Panc1 (cell line): ENCODE results near the gene LNX1. TPM values are rescaled to one million over a fixed set of nuclear protein-coding genes. Genes with fewer than 3 reads are reported as not detected.
A peak's percentile ranks its signal among the peaks of the same experiment; 100 is the strongest.

Experiments used
- ATAC-seq: fragments of 200-7000 bp; cut with Tn5 transposase; 2 replicates; pipeline ENCODE4 v1.9.1; 2020; ENCODE audit warnings: mild to moderate bottlenecking, moderate library complexity
- BruUV-seq: library from RNA; stranded (reverse); fragments of 400-500 nt; replicated peaks from 2 replicates; lab custom pipeline; 2021; lab: Mats Ljungman, UMichigan
- CTCF ChIA-PET: fragments of 300-600 bp; sonication (Branson Sonifier 250); formaldehyde crosslinking; loops from one replicate; lab custom pipeline; 2022; ENCODE audit warnings: antibody characterized with exemption; lab: Charles Lee
- POLR2A ChIA-PET: fragments of 300-600 bp; sonication (Branson Sonifier 250); formaldehyde crosslinking; loops from one replicate; lab custom pipeline; 2022; ENCODE audit warnings: antibody characterized with exemption; lab: Charles Lee
- DNase-seq: peaks from one replicate; pipeline ENCODE4 v3.0.0-alpha.2; 2010; ENCODE audit warnings: low read depth, low spot score
- H3K27ac ChIP-seq: 2 replicates; pipeline ENCODE4 v1.5.1; 2011; ENCODE audit warnings: mild to moderate bottlenecking, low read length, inconsistent platforms
- H3K27me3 ChIP-seq: fragments of 200-500 bp; sonication (Bioruptor generic); 2 replicates; pipeline ENCODE4 v1.6.0; 2014; ENCODE audit warnings: low read length, inconsistent platforms; ENCODE audit not compliant: control insufficient read depth, insufficient read depth
- H3K36me3 ChIP-seq: fragments of 200-500 bp; sonication (Bioruptor generic); 2 replicates; pipeline ENCODE4 v1.5.1; 2014; ENCODE audit warnings: inconsistent platforms, mild to moderate bottlenecking, low read length, moderate library complexity; ENCODE audit not compliant: control insufficient read depth, insufficient read depth
- H3K4me1 ChIP-seq: 2 replicates; pipeline ENCODE4 v1.5.1; 2011; ENCODE audit warnings: inconsistent platforms, mild to moderate bottlenecking, low read length, moderate library complexity; ENCODE audit not compliant: control insufficient read depth, insufficient read depth
- H3K4me3 ChIP-seq, 2 experiments: 2 replicates each; pipeline ENCODE4 v1.5.1; 2011 to 2012; ENCODE audit warnings: low read depth in 2 of 2, low read length in 2 of 2, mild to moderate bottlenecking in 2 of 2, inconsistent platforms in 1 of 2, moderate library complexity in 1 of 2
- H3K9me3 ChIP-seq: fragments of 200-500 bp; sonication (Bioruptor generic); 2 replicates; pipeline ENCODE4 v1.5.1; 2014; ENCODE audit warnings: low read depth, mild to moderate bottlenecking, inconsistent platforms, low read length, moderate library complexity; ENCODE audit not compliant: control insufficient read depth, insufficient read depth
- CTCF ChIP-seq: fragments of 450-650 bp; IDR thresholded peaks from 2 replicates; pipeline ENCODE4 v1.5.1; 2017; ENCODE audit warnings: mild to moderate bottlenecking
- POLR2AphosphoS5 ChIP-seq: IDR thresholded peaks from 2 replicates; pipeline ENCODE4 v1.6.1; 2012; ENCODE audit warnings: mild to moderate bottlenecking, low read depth, low read length, moderate library complexity
- REST ChIP-seq, 2 experiments: IDR thresholded peaks; 2 replicates each; pipeline ENCODE4 v1.6.1; 2011 to 2012; ENCODE audit warnings: low read depth in 2 of 2, control low read depth in 1 of 2, low read length in 1 of 2, mild to moderate bottlenecking in 1 of 2, moderate library complexity in 1 of 2; ENCODE audit not compliant: insufficient read depth in 1 of 2
- SIN3A ChIP-seq: IDR thresholded peaks from 2 replicates; pipeline ENCODE4 v1.6.1; 2012; ENCODE audit warnings: low read depth, mild to moderate bottlenecking, low read length, moderate library complexity, borderline replicate concordance; ENCODE audit not compliant: insufficient read depth
- TCF7L2 ChIP-seq: IDR thresholded peaks from 2 replicates; pipeline ENCODE4 v1.6.1; 2011; ENCODE audit warnings: mild to moderate bottlenecking, low read depth, low read length, inconsistent platforms
- in situ Hi-C: cut with HindIII; loops from 2 replicates; pipeline ENCODE4 v1.10.0; 2016; ENCODE audit warnings: low sequenced_read_pairs, low pct_unique_long_range_greater_than_20kb
- intact Hi-C: fragments of 100-400 bp; cut with micrococcal nuclease; formaldehyde crosslinking; loops from one replicate; pipeline ENCODE4 v1.10.0; 2022; ENCODE audit not compliant: unreplicated experiment
- total RNA-seq: library from RNA; stranded (reverse); gene quantifications from one replicate; pipeline ENCODE4 v1.2.1, GENCODE V29; 2021; ENCODE audit not compliant: unreplicated experiment

The LNX1 gene
- total RNA-seq, 1 experiment from 2014 or later, result 0.18 TPM

- H3K36me3 ChIP-seq, result no peaks in the 10 kb centered on the region
- TF ChIP-seq POLR2AphosphoS5 (no peak), TCF7L2 (no peak), SIN3A (no peak), CTCF (peak; percentile 12; the same call in 1 of the 2 replicates), REST (IDR thresholded peaks at IDR 0.05; ENCODE audit: insufficient read depth in 1 of 2, low read depth in 2 of 2, low read length in 1 of 2) (no peak)
- POLR2A ChIA-PET, result interaction anchor here (0.6 kb wide), 1 partner anchor 31 kb away, joined by 3 read pairs; no protein-coding TSS in a partner anchor
- ATAC-seq (no peak), DNase-seq (no peak)
- no peak overlapping the region for H3K4me3 ChIP-seq
- intact Hi-C loops, result no loop called here
- H3K9me3 ChIP-seq, result no peaks in the 10 kb centered on the region
- CTCF ChIA-PET, result no interaction called here
- H3K27ac ChIP-seq, result no peak overlapping the region
- in situ Hi-C loops, result no loop called here
- no peaks in the 10 kb centered on the region for H3K4me1 ChIP-seq
- no peaks in the 10 kb centered on the region for H3K27me3 ChIP-seq
- BruUV-seq, result no TSS peak
Observed at GRCh38 chr4:53620956-53621355, 29.7 kb upstream of the LNX1 start.

- TF ChIP-seq CTCF, result no peak
- no peak for TF ChIP-seq POLR2AphosphoS5
- TF ChIP-seq SIN3A, result no peak
- TF ChIP-seq TCF7L2, result no peak
- no peak for TF ChIP-seq REST (IDR thresholded peaks at IDR 0.05; ENCODE audit: insufficient read depth in 1 of 2, low read depth in 2 of 2, low read length in 1 of 2)
- H3K4me1 ChIP-seq, result no peaks in the 10 kb centered on the region
- no peak overlapping the region for H3K27ac ChIP-seq
- intact Hi-C loops, result no loop called here
- no peaks in the 10 kb centered on the region for H3K27me3 ChIP-seq
- ATAC-seq, result no peak
- BruUV-seq, result no TSS peak
- in situ Hi-C loops, result no loop called here
- H3K4me3 ChIP-seq, result no peak overlapping the region
- H3K36me3 ChIP-seq, result no peaks in the 10 kb centered on the region
- POLR2A ChIA-PET, result no interaction called here
- DNase-seq, result no peak
- CTCF ChIA-PET, result no interaction called here
- no peaks in the 10 kb centered on the region for H3K9me3 ChIP-seq
Observed at GRCh38 chr4:53619431-53619830, 28.1 kb upstream of the LNX1 start.
